GM12873 (cell line): ENCODE results near the gene DNAJC5.
A peak's percentile ranks its signal among the peaks of the same experiment; 100 is the strongest.

Experiments
- CTCF ChIP-seq: IDR thresholded peaks from 2 replicates; pipeline ENCODE4 v1.5.1; 2012; ENCODE audit warnings: low read depth, mild to moderate bottlenecking, moderate library complexity, low read length, control low read depth; ENCODE audit not compliant: insufficient read depth; ENCODE audit errors: missing control alignments

DNAJC5 gene

GRCh38 chr20:63979557-63980316, 84.8 kb downstream of the DNAJC5 start, which contains the start of gene SAMD10:
Gene SAMD10 (minus strand): TSS chr20:63979642. CDS start chr20:63979467, 175 bp downstream.
- peak; percentile 38 for TF ChIP-seq CTCF

GRCh38 chr20:63980317-63980805, 85.4 kb downstream of the DNAJC5 start:
- TF ChIP-seq CTCF, result no peak

- TF ChIP-seq CTCF, result peak; percentile 92
Observed at GRCh38 chr20:63980806-63981728, 86.1 kb downstream of the DNAJC5 start, which contains the start of gene PRPF6. Gene PRPF6 (plus strand): TSS chr20:63981132. CDS start chr20:63981246, 114 bp downstream.

- TF ChIP-seq CTCF, result no peak
Observed at GRCh38 chr20:63982937-63983336, 88.0 kb downstream of the DNAJC5 start.
